Ecto neural progenitor cell (in vitro differentiated cells): Measurements from ENCODE around the gene WDR6.

ENCODE experiments used
- DNase-seq: peaks from one replicate; pipeline ENCODE4 v3.0.0-alpha.2; 2018; ENCODE audit warnings: low spot score

WDR6 gene

DNA sequence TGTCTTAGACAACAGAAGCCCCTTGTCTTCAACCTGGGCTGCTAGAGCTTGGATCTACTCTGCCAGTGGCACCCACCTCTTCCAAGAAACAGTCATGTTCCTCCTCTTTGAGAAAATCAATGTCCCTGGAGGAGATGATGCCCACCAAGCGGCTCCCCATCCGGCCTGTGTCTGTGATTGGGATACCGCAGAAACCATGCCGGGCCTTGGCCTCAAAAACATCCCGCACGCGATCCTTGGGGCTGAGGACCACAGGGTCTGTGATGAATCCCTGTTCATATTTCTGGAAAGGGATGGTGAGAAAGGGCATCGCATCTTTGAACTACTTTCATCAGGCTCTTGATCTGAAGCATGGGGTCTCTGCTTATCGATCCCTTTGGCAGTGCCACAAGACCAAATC lies 20.4 kb downstream of the WDR6 start:
- DNase-seq, result no peak

DNA sequence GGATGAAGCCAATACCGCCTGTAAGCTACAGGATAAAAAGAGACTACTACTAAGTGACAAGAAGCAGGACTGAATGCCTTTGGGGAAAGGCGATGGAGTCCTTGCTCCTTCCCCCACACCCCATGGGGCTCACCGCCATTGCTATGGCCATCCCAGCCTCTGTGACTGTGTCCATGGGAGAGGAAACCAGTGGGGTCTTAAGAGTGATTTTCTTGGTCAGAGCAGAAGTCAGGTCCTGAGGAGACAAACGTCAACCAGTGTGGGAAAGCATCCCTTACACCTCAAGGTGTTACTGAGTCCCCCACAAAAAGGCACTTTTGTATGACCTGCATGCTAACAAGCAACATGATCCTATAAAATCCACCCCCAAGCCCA lies 21.1 kb downstream of the WDR6 start:
- no peak for DNase-seq

DNA sequence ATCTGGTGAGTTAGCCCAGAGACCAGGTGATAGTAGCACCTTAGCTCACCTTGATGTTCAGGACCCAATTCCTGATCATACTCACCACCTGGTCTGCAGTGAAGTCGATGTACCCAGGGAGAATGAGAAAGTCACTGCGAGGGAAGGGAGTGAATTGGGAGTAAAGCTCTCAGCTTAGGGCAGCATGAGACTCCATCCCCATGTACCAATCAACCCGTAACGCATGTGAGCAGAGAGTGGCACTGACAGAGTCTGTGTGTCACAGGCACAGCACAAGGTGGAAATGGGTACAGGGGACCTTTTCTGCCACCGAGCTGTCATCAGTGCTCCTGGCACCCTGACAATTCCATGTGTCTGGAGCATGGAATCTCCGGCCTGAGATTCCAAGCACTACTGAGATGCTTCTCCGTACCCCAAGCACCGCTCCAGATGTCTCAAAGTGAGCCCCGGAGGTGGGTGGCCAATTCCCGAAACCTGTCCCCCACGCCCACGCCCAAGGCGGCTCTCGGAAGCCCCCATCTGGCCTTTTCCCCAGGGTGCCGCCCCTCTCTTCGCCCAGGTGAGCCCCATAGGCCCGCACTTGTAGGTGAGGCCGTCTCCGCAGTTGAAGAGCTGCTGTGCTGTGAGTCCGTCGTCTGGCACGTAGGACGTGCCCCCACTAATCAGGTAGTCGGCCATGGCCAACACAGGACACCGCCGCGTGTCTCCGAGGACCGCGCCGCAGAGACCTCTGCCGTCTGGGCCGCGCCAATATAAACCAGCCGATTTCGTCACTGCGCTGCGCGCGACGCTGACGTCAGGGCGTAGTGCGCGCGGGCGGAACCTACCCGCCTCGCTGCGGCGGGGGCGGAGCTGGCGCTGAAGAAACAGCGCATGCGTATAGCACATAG lies 21.7 kb downstream of the WDR6 start, which contains the start of gene IMPDH2:
Gene IMPDH2, minus strand, starts transcription at position 726 of the 890 bp plus-strand sequence. Its CDS starts 48 bp downstream, at position 678.
- peak; percentile 95 for DNase-seq

DNA sequence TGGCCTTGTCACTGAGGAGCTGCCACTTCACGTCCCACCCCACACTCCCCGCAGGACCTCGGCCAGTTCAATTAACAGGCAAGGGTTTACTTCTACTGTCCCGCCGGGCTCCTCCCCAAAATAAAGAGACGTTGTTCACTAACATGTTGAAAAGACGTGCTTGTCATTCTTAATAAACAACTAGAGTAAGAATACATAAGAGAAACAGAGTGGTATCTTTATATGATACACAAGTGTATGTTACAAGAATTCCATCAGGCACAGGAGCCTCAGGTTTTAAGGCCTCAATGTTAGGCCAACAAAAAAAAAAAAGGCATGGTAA lies 22.3 kb downstream of the WDR6 start:
- DNase-seq, result no peak

DNA sequence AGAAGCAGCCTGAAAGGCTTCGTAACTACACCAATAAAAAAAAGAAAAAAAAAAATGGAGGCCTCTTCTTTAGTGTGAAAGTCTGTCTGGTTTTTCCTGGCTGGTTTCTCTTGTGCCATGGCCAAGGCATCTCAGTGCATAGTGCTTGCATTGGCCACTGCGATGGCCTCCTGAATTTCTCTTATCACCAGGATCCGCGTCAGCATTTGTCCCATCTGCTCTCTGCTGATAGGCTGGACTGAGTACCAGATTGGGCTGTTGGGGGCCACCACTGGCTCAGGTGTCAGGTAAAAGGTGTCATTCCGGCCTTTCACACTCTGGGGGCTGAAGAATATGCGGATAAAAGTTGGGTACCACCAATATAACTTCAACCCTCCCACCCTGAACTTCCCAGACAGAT lies 23.1 kb downstream of the WDR6 start:
- no peak for DNase-seq

DNA sequence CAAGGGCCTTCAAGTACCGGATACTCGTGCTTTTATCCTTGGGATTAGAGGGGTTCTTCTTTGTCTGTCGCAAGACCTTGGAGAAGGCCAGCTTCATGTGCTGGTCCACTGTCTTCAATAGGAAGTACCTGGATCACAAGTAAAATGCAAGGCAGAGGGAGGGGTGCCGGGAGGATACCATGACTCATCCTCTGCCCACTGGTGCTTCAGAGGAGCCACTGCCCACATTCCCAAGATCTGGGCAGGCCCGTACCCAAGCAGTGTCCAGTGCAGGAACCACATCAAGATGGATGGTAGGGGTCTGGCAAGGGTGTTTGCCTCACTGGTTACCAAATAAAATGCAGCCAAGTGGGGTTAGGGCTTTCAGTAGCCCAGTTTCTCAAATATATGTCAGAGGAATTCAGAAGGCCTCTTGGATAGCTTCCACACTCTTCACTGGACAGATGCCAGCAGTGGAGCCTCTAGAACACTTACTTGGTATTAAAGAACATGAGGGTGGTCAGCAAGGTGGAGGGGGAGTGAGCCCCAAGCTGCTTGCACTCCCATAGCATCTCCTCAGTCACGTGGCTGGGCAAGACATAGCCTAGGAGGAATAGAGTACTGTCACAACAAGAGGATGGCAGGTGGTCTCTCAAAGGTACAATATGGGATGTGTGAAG lies 25.6 kb downstream of the WDR6 start:
- DNase-seq, result no peak

DNA sequence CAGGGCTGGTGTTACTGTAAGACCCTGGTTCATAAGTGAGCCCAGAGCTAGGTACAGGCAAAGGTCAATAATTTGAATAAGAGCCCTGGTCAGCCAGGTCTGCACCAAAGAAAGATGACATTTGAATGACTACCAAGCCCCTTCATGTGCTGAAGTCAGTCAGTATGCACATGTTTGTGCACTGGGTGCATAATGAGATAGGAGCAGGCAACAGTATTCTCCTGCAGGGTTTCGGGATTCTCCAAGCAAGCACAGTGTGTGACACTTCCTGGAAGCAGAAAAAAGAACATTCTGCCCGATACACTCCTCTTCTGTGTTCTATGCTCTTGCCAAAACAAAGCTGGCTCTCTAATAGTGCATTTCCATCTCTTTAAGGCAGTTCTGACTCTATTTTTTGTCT lies 27.5 kb downstream of the WDR6 start:
- no peak for DNase-seq

DNA sequence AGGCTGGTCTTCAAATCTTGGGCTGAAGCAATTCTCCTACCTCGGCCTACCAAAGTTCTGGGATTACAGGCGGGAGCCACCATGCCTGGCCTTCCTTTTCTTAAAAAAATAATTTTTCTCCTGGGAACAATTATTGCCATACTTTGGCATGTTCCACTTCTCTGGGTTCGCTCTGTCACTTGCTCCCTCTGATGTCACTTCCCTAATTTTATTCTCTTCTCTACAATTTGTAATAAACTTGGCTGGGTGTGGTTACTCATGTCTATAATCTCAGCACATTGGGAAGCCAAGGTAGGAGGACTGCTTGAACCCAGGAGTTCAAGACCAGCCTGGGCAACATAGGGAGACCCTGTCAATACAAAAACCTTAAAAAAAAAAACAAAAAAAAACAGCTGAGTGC lies 28.1 kb downstream of the WDR6 start:
- no peak for DNase-seq

DNA sequence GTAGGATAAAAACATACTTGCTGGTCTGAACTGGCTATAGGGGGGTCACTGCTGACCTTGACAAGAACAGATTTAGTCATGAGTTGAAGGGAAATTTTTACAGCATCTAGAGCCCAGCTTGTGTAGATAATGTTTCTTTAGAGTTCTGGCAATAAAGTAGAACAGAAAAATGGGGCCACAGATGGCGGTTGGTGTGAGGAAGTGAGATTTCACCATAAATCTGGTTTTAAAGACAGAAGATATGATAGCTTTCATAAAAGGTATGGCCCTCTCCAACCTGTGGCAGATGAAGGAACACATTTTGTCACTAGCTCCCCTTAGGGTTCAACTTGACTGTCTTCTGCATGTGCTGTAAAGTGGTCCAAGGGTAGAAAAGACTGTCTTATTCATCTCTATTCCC lies 46.4 kb downstream of the WDR6 start:
- DNase-seq, result no peak

DNA sequence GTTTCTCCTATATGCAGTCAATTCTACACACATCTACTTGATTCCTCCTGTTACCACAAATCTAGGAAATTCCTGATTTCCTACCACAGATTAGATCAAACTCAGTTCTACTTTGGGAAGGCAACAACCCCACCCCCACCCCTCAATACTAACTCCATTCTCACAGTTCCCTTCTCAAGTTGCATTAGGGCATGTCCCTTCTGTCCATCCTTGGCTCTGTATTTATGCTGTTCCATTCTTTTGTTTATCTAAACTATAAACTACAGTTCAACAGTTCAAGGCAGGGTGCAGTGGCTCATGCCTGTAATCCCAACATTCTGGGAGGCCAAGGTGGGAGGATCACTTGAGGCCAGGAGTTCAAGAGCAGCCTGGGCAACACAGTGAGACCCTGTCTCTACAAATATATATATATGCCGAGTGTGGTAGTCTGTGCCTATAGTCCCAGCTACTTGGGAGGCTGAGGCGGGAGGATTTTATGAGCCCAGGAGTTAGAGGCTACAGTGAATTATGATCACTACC lies 47.2 kb downstream of the WDR6 start:
- no peak for DNase-seq

DNA sequence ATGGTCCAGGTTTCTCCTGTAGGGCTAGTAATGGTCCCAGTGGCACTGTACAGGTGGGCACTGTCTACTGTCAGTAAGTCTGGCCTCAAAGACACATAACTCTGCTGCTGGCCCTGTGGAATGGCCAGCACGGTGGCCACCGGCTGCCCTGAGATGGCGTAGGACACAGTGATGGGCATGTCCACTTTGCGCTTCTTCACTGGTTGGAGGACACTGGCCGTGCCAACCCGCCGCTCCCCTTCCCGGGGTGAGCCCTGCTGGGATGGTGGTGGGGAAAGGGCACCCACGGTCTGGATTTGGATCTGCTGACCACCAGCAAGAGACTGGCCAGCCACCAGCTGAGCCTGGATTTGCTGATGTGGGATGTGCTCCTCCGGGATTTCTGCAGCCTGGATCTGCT lies 50.1 kb downstream of the WDR6 start:
- no peak for DNase-seq

DNA sequence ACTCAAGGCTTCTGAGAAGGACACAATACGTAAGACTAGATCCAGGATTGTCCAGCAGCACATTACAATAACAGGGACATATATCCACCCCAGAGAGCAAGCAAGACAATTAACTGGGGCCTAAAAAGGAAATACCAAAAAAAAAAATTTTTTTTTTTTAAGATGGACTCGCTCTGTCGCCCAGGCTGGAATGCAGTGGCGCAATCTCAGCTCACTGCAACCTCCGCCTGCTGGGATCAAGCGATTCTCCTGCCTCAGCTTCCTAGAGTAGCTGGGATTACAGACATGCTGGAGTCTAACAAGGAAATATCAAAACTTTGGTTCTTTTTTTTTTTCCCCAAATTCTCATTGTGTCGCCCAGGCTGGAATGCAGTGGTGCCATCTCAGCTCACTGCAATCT lies 50.8 kb downstream of the WDR6 start:
- DNase-seq, result no peak
